Smooth muscle cell (in vitro differentiated cells): ENCODE data around the gene ERN1. TPM values are rescaled to one million over a fixed set of nuclear protein-coding genes. Genes with fewer than 3 reads are reported as not detected.

ENCODE experiments used
- DNase-seq: peaks from one replicate; lab custom pipeline; 2025; ENCODE audit not compliant: unreplicated experiment; lab: John Stamatoyannopoulos, UW
- H2AFZ ChIP-seq: fragments of 200-600 bp; sonication (generic); 2 replicates; pipeline ENCODE4 v1.6.0; 2016; ENCODE audit warnings: antibody characterized with exemption, low read depth, mild to moderate bottlenecking
- H3F3A ChIP-seq: fragments of 200-600 bp; sonication (generic); 2 replicates; pipeline ENCODE4 v1.6.0; 2017; ENCODE audit warnings: antibody characterized with exemption, low read depth
- H3K27ac ChIP-seq: fragments of 200-600 bp; sonication (generic); 2 replicates; pipeline ENCODE4 v1.5.1; 2016; ENCODE audit warnings: low read depth, mild to moderate bottlenecking
- H3K27me3 ChIP-seq: fragments of 200-600 bp; sonication (generic); 2 replicates; pipeline ENCODE4 v1.6.1; 2016; ENCODE audit warnings: low read depth, mild to moderate bottlenecking
- H3K36me3 ChIP-seq: fragments of 200-600 bp; sonication (generic); 2 replicates; pipeline ENCODE4 v1.5.1; 2016; ENCODE audit warnings: low read depth
- H3K4me1 ChIP-seq: fragments of 200-600 bp; sonication (generic); 2 replicates; pipeline ENCODE4 v1.5.1; 2016; ENCODE audit warnings: low read depth
- H3K4me2 ChIP-seq: fragments of 200-600 bp; sonication (generic); 2 replicates; pipeline ENCODE4 v1.6.0; 2016; ENCODE audit warnings: mild to moderate bottlenecking
- H3K4me3 ChIP-seq: fragments of 200-600 bp; sonication (generic); 2 replicates; pipeline ENCODE4 v1.5.1; 2016; ENCODE audit warnings: mild to moderate bottlenecking
- H3K79me2 ChIP-seq: fragments of 200-600 bp; sonication (generic); 2 replicates; pipeline ENCODE4 v1.6.0; 2016; ENCODE audit warnings: low read depth, mild to moderate bottlenecking
- H3K9ac ChIP-seq: fragments of 200-600 bp; sonication (generic); 2 replicates; pipeline ENCODE4 v1.6.0; 2016; ENCODE audit warnings: low read depth
- H3K9me3 ChIP-seq: fragments of 200-600 bp; sonication (generic); replicated peaks from 2 replicates; pipeline ENCODE4 v1.5.1; 2016; ENCODE audit warnings: low read depth
- H4K20me1 ChIP-seq: fragments of 200-600 bp; sonication (generic); 2 replicates; pipeline ENCODE4 v1.6.0; 2016; ENCODE audit warnings: low read depth
- CTCF ChIP-seq: fragments of 200-600 bp; sonication (generic); IDR thresholded peaks from 2 replicates; pipeline ENCODE4 v1.5.1; 2017; ENCODE audit warnings: borderline replicate concordance, mild to moderate bottlenecking, antibody characterized with exemption; ENCODE audit not compliant: insufficient read depth, poor library complexity, severe bottlenecking
- WGBS: methylation state at CpG from one replicate; pipeline ENCODE4 v1.1.7; 2016; ENCODE audit warnings: low lambda C conversion rate; 5-methylcytosine and 5-hydroxymethylcytosine counted together
- polyA plus RNA-seq: library from polyadenylated mRNA; unstranded; fragments of >200 nt; fragmentation: Nextera tagmentation; extraction: Ambion mirVana; gene quantifications from 2 replicates; pipeline ENCODE4 v1.2.1, GENCODE V29; 2016
- total RNA-seq: library from RNA; depleted of rRNA; stranded (reverse); fragments of >200 nt; gene quantifications from 2 replicates; pipeline ENCODE4 v1.2.3, GENCODE V29; 2014

Gene ERN1
- total and polyA plus RNA-seq, 2 experiments from 2014 or later = 8.6 to 9.0 TPM

DNA sequence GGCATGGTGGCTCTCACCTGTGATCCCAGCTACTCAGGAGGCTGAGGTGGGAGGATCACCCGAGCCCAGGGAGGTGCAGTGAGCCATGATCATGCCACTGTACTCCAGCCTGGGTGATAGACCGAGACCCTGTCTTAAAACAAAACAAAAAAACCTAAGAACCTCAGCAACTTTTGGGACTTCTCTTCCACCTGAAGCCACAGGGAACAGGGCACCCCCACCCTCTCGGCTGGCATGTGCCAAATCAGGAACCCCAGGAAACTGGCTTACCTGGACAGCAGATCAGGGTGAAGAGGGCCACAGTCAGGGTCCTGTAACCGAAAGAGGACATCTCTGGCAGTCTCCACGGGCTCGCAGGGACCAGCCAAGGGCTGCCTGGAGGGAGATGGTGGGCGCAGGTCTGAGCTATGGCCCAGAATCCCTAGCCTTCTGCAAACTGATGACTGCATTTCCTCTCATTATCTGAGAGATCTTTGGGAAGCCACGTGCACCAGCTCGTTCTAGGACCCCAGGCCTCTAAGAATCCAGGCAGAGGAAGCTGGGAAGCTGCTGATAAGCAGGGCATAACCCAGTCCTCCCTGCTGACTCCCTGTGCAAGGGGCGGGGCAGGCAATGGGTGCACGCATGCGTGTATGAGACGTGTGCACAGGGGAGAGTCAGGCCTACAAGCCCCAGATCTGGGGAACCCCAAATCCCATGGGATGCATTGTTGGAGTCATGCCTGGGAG, 123.4 kb downstream of the ERN1 start:
- Histone ChIP-seq H3K27me3 (no peaks in the 10 kb centered on the region), H4K20me1 (no peaks in the 10 kb centered on the region), H3K79me2 (no peaks in the 10 kb centered on the region), H2AFZ (no peak overlapping the region), H3K9ac (no peak overlapping the region), H3K36me3 (no peaks in the 10 kb centered on the region), H3K4me1 (peaks cover 8% of the 10 kb centered on the region), H3K27ac (no peak overlapping the region), H3K4me2 (no peak overlapping the region), H3K9me3 (no peaks in the 10 kb centered on the region), H3F3A (no peaks in the 10 kb centered on the region), H3K4me3 (no peak overlapping the region)
- WGBS = 85% methylated on average over 13 of the region's 13 CpGs
- no peak for DNase-seq
- TF ChIP-seq CTCF = no peak

GRCh38 chr17:64005734-64006167, 124.2 kb downstream of the ERN1 start:
- no peak overlapping the region for H3K9ac ChIP-seq
- 73% methylated on average over 6 of the region's 6 CpGs for WGBS

DNA sequence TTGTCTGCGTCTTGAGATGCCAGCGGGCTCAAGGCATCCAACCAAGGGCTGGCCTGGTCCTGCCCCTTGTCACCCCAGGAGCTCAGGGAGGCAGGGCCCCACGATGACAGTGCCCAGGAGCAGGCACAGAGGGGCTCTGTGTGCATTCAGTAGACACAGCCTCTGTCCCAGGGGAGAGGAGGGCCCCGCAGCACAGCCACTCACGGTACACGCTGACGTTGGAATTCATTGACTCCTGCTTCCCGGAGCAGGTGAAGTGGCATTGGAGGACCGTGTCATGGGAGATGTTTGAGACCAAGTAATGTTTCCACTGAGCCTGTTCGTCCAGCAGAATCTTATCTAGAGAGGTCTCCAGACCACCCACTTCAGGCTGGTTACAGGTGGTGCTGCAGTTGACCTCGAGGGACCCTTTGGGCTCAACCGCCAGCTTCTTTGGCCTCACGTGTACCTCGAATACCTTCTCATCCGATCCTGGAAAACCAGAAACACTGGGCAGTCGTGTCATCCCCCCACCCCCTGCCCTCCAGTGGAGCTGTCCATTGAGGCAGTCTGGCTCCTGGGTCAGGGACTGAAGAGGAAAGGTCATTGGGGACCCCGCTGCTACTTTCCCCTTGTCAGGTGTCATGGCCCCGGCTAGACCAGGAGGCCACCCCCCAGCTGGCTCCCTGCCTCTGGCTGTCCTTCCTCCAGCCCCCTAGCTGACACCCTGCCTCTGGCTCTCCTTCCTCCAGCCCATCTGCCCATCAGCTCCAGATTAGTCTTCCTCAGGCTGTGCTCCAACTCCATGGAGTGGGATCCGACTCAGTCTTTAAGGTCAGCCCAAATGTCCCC, 124.8 kb downstream of the ERN1 start:
- peaks cover 4% of the 10 kb centered on the region for H3K4me1 ChIP-seq
- no peaks in the 10 kb centered on the region for H3K36me3 ChIP-seq
- no peak for TF ChIP-seq CTCF
- H3K9me3 ChIP-seq = no peaks in the 10 kb centered on the region
- no peaks in the 10 kb centered on the region for H3K27me3 ChIP-seq
- H3F3A ChIP-seq = no peaks in the 10 kb centered on the region
- no peak for DNase-seq
- H3K4me3 ChIP-seq = no peak overlapping the region
- no peaks in the 10 kb centered on the region for H3K79me2 ChIP-seq
- no peak overlapping the region for H3K4me2 ChIP-seq
- no peak overlapping the region for H3K9ac ChIP-seq
- WGBS = 88% methylated on average over 19 of the region's 19 CpGs
- H3K27ac ChIP-seq = no peak overlapping the region
- H4K20me1 ChIP-seq = no peaks in the 10 kb centered on the region
- H2AFZ ChIP-seq = no peak overlapping the region

More at GRCh38 chr17:64005734-64006167, 124.2 kb downstream of the ERN1 start:
- no peaks in the 10 kb centered on the region for H3K27me3 ChIP-seq
- H3K36me3 ChIP-seq = no peaks in the 10 kb centered on the region
- no peak for DNase-seq
- H3K9me3 ChIP-seq = no peaks in the 10 kb centered on the region
- H3K27ac ChIP-seq = no peak overlapping the region
- H3K4me2 ChIP-seq = no peak overlapping the region
- H2AFZ ChIP-seq = no peak overlapping the region
- no peaks in the 10 kb centered on the region for H3F3A ChIP-seq
- no peak overlapping the region for H3K4me3 ChIP-seq
- peaks cover 8% of the 10 kb centered on the region for H3K4me1 ChIP-seq
- H4K20me1 ChIP-seq = no peaks in the 10 kb centered on the region
- no peaks in the 10 kb centered on the region for H3K79me2 ChIP-seq
- TF ChIP-seq CTCF = no peak
